Sigmoid colon (tissue), 4 donors: Measurements from ENCODE around the gene CNNM3.

Experiments used
- CTCF ChIP-seq, 4 experiments: fragments of 450-650 bp in 3 of 4; fragments of 200-600 bp in 1 of 4; IDR thresholded peaks; one replicate each; pipeline ENCODE4 v1.5.1; 2016 to 2019; ENCODE audit warnings: antibody characterized with exemption in 4 of 4, mild to moderate bottlenecking in 3 of 4, moderate library complexity in 2 of 4
- POLR2A ChIP-seq, 2 donors: fragments of 450-650 bp; IDR thresholded peaks; one replicate each; pipeline ENCODE4 v1.6.1; 2016; ENCODE audit warnings: antibody characterized with exemption in 2 of 2, mild to moderate bottlenecking in 2 of 2, moderate library complexity in 2 of 2
- POLR2AphosphoS5 ChIP-seq, 4 donors: sonication (generic); formaldehyde crosslinking; IDR thresholded peaks; one replicate each; pipeline ENCODE4 v1.6.1; 2017; ENCODE audit warnings: antibody characterized with exemption in 4 of 4

- TF ChIP-seq POLR2AphosphoS5 (IDR thresholded peaks at IDR 0.05): no peak
- no peak for TF ChIP-seq POLR2A (IDR thresholded peaks at IDR 0.05)
- no peak for TF ChIP-seq CTCF (IDR thresholded peaks at IDR 0.05)
These were observed 45.4 kb upstream of the CNNM3 start for GRCh38 chr2:96770442-96771202.
